ENCODE measurements around the gene WDR86. TPM values are rescaled to one million over a fixed set of nuclear protein-coding genes. Genes with fewer than 3 reads are reported as not detected.
A peak's percentile ranks its signal among the peaks of the same experiment; 100 is the strongest.

The WDR86 gene, protein sequence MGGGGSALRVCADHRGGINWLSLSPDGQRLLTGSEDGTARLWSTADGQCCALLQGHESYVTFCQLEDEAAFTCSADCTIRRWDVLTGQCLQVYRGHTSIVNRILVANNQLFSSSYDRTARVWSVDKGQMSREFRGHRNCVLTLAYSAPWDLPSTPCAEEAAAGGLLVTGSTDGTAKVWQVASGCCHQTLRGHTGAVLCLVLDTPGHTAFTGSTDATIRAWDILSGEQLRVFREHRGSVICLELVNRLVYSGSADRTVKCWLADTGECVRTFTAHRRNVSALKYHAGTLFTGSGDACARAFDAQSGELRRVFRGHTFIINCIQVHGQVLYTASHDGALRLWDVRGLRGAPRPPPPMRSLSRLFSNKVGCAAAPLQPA
- 1 to 10 TPM; 1.7 to 7.5 (median 4.6) TPM for polyA plus RNA-seq (ENCODE audit: insufficient read length in 10 of 10)
- long read RNA-seq, donor 1, result 0 reads
- long read RNA-seq, donor 2, partial matches to known transcripts, result 14 of 14 reads
- long read RNA-seq, donor 2, other reads (novel, unspliced or antisense), result 0 of 14 reads
- long read RNA-seq, donor 3, result 0 reads
- long read RNA-seq, donor 4, result 0 reads
- long read RNA-seq, donor 5, partial matches to known transcripts, result 0 of 2 reads
- long read RNA-seq, donor 5, other reads (novel, unspliced or antisense), result 0 of 2 reads
- long read RNA-seq, donor 6, partial matches to known transcripts, result 13 of 13 reads
- long read RNA-seq, donor 6, other reads (novel, unspliced or antisense), result 0 of 13 reads
- long read RNA-seq, donor 7, partial matches to known transcripts, result 6 of 6 reads
- long read RNA-seq, donor 7, other reads (novel, unspliced or antisense), result 0 of 6 reads
- long read RNA-seq, donor 8, partial matches to known transcripts, result 0 of 4 reads
- long read RNA-seq, donor 8, other reads (novel, unspliced or antisense), result 0 of 4 reads
- long read RNA-seq, donor 9, result 0 reads

DNA sequence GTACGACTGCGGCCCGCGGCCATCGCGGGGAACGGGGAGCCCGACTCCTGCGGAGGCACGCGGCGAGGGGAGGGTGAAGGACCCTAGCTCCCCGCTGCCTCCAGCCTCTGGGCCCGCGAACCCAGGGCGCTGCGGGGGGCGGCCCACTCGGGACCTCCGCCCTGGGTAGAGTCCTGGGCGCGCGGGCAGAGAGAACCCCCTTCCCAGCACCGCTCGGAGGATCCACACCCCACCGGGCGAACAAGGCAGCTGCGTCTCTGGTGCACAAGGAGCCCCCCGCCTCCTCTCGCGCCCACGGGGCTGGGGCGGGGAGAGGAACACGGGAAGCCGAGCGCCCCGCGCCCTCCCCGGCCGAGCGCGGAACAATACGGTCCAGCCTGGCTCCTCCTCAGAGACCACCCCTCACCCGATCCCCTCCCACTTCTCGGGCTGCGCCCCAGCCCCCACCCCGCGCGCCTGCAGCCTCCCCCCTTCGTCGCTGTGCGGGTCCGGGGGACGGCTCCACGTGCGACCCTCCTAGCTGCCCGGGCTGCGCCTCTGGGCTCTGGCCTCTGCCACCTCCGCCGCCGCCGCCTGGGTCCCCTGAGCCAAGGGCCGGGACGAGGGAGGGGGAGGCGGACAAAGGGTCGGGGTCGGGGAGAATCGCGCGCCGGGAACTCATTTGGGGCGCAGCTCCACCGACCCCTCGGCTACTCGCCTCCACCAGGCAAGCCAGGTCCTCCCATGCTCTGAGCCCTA lies at the start of gene WDR86:
Gene WDR86, minus strand, starts transcription at position 372 of the 738 bp plus-strand sequence. CDS start 449 bp downstream, outside the sequence.
- DNase-seq, result peak in 1 of 3 donors; percentile 70

DNA sequence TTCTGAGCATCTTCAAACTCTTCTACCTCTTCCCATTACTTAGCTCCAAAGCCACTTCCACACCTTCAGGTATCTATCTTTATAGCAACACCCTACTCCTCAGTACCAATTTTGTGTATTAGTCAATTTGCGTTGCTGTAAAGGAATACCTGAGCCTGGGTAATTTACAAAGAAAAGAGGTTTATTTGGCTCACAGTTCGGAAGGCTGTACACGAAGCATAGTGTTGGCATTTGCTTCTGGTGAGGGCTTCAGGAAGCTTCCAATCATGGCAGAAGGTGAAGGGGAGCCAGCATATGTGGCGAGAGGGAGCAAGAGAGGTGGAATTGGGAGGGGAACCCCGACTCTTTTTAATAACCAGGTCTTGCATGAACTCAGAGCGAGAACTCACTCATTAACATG lies 47.7 kb upstream of the WDR86 start:
- DNase-seq, result no peak

DNA sequence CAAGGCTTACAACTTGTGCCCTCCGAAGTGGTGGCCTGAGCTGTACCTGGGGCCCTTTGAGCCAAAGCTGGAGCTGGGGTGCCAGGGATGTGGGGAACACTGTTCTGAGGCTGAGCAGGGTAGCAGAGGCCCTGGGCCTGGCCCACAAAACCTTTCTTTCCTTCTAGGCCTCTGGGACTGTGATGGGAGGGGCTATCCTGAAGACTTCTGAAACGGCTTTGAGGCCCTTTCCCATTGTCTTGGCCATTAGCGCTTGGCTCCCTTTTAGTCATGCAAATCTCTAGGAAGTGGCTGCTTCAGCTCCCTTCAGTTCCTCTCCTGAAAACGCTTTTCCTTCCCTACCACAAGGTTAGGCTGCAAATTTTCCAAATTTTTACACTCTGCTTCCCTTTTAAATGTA lies 46.9 kb upstream of the WDR86 start:
- no peak for DNase-seq

DNA sequence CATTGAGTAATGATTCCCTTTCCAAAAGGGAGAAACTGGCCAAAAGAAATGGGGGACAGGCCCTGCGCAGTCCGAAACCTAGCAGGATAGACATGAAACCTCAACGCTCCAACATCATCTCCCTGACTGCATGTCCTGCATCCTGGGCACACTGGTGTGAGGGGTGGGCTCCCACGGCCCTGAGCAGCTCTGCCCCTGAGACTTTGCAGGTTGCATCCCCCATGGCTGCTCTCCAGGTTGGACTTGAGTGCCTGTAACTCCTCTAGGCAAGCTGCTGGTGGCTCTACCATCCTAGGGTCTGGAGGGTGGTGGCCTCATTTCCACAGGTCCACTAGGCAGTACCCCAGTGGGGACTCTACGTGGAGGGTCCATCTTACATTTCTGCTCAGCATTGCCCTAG lies 46.4 kb upstream of the WDR86 start:
- no peak for DNase-seq

DNA sequence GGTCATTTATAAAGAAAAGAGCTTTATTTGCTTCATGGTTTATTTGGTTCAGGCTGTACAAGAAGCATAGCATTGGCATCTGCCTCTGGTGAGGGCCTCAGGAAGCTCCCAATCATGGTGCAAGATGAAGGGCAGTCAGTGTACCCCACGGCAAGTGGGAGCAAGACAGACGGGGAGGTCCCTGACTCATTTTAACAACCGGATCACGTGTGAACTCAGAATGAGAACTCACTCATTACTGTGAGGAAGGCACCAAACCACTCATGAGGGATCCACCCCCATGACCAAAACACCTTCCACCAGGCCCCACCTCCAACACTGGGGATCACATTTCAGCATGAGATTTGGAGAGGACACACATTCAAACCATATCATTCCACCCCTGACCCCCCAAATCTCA lies 45.9 kb upstream of the WDR86 start:
- no peak for DNase-seq

DNA sequence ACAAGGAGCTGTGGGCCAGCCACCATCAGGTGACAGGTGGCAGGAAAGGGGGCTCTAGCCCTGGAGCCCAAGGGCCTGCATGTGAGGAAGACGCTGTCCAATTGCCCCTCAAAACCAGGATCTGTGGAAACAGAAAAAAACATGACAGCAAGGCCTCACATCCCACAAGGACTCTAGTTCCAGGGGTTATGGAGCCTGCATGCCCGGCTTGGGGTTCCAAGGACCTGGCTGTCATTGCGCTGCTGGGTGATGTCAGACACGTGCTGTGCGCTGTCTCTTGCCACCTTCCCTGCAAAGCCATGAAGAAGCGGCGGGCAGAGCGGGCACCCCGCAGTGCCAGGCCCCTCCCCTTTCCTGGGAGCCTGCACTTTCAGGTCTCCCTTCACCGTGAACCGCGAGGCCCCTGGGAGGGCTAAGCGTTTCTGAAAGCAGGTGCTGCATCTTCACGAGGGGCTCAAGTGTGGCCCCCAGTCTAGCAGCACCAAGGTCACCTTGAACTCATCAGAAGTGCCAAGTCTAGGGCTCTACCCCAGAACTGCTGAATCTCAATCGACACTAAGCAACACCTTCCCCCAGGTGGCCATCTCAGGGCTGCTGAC lies 45.2 kb upstream of the WDR86 start:
- no peak for DNase-seq

DNA sequence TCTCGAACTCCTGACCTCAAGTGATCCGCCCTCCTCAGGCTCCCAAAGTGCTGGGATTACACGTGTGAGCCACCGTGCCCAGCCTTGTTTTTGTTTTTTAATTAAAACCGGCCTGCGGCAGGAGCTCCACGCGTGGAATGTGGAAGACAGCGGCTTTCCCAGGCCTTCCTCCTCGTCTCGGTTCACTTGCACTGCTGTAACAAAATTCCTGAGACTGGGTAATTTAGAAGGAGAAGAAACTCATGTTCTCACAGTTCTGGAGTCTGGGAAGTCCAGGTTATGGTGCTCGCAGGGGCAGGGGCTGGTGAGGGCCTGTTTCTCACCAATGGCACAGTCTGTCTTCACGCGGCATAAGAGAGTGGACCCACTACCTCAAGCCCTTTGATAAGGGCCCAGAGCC lies 44.5 kb upstream of the WDR86 start:
- no peak for DNase-seq

DNA sequence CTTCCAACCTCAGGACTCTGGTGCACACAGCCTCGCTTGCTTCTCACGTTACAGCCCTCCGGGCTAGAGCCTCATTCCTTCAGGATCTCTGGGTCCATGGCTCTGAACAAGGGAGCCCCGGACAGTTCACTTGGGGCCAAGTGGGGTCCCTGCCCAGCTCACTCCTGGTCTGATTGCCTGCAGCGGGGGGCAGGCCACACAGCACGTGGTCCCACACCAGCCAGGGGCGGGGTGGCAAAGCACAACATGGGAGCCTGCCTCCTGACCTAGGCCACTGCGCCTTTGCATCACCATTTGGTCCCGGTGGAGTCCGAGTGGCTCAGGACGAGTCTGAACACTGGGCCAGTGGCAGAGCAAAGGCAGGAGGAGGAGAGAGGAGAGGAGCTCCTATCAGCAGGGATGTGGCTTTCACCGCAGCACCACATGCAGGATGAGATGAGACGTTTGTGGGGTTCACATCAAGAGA lies 43.5 kb upstream of the WDR86 start:
- no peak for DNase-seq

DNA sequence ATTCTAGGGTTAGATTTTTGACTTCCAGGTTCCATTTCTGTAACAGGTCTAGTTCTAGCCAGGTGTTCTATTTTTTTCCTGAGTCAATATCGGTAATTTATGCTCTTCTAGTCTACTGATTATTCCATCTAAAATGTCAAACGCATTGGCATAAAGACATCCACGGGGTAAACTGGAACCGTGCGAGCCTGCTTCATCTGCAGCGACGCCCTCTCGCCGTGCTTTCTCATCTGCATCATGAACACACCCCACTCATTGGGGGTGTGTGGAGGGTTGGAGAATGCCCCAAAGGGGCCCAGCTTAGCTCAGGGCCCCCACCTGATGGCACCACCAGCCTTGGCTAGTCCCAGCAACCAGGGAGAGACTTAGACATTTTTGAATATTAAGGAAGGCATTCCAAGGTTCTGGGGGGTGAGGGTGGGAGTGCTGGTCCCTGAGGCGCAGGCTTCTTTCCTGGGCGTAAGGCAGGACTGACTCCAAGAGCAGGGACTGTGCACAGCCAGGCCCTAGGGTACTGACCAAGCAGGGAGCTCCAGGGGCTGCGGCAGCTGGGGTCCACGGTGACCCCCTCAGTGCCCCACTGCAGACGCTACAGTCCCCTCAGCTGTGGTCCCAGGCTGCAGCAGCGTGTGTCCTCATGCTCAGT lies 43.0 kb upstream of the WDR86 start:
- no peak for DNase-seq

DNA sequence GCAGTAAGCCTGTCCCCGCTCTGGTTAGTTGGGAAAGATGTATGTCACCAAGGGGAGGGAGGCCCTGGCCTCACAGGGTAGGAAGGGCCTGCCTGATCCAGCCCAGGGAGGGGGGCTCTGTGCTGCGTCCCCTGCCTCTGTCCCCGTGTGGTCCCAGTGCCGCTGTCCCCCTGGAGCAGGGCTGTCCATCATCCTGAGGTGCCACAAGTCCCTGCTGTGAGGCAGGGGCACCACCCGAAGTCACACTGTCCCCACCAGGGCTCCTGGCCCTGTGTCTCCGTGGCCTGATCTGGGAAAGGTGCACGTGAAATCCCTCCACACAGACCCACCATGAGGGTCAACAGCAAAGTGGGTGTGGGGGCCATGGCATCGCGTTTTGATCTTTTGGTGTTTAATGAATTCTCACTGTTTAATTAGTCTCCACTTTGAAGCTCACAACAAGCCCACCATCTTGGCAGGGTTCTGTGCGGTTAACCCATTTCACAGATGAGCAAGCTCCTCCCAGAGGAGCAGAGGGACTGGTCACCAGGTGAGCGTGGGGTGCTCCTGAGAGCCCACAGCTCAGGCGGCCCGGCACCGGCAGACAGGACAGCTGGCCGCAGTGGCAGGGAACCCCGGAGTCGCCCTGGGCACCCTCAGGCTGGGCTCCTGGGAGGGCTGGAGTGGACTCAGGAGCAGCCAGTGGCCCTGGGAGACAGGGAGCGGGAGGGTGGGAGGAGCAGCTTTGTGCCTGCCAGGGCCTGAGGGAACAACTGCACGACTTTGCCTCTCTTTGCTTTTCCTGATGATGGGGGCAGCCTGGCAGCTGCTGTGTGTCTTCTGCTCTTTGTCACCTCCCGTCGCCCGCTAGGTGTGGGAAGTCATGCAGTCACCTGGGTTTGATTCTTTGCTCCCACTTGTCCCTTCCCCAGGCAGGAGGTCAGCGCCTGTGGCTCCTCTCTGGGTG lies 42.1 kb upstream of the WDR86 start:
- no peak for DNase-seq

DNA sequence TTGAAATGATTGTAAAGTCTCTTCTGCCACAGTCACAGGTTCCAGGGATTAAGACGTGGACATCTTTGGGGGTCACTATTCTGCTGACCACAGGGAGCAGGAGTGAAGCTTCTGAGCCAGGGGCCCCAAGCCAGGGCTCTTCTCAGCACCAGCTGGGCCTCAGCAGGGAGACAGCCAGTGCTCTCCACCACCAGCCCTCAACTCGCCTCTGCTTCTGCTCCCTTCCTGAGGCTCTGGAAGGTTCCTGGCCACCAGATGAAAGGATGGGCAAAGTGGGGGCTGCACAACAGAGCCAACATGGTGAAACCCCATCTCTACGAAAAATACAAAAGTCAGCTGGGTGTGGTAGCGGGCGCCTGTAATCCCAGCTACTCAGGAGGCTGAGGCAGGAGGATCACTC lies 41.3 kb upstream of the WDR86 start:
- DNase-seq, result no peak

DNA sequence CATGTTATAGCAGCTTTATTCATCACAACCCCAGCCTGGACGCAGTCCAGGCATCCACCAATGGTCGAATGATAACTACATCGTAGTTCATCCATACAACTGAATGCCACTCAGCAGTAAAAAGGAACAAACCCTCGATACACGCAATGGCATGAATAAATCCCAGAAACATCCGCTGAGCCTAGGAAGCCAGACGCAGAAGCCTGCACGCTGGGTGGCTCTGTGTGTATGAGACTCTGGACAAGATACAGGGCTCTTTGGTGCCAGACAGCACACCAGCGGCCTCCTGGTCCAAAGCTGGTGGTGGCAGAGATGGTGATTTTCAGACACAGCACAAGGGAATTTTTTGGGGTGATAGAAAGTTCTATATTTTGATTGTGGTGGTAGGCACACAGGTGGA lies 40.2 kb upstream of the WDR86 start:
- no peak for DNase-seq

DNA sequence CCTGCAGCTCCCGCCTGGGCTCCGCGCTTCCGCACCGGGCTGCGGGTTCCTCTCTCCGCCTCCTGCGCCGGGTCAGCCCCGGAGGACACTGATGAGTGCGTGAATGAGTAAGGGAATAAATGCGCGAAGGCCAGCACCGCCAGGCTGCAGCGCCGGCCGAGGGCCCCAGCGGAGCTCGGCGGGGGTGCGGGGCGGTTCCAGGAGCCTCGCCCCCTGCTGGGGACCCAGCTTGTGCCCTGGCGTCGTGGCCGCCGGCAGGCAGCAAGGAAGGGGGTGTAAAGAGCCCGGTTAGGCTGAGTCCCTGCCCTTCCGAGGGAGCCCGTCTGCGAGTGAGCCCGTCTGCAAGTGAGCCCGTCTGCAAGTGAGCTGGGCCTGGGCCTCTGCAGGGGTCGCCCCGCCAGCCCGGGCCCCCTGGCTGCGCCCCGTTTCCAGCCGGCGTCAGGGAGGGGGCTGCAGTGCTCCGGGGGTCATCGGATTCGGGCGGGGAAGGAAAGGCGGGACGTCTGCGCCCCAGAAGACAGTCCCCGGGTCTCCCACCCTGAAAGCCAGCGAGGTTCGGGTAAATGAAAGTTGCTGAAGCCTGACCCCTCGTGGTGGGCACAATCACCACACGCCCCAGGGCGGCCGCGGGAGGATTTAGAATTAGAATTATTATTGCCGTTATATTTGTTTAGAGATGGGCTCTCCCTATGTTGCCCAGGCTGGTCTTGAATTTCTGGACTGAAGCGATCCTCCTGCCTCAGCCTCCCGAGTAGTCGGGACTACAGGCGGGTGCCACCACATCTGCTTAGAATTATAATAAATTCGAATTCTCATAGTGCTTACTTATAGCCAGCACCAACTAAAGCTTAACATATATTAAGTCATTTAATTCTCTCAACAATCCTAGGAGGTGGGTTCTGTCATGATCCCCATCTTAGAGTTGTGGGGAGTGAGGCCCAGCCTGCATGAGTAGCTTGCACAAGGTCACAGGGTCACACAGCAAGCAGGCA lies 38.7 kb upstream of the WDR86 start:
- DNase-seq, result peak; percentile 49 to 91 (median 74)

DNA sequence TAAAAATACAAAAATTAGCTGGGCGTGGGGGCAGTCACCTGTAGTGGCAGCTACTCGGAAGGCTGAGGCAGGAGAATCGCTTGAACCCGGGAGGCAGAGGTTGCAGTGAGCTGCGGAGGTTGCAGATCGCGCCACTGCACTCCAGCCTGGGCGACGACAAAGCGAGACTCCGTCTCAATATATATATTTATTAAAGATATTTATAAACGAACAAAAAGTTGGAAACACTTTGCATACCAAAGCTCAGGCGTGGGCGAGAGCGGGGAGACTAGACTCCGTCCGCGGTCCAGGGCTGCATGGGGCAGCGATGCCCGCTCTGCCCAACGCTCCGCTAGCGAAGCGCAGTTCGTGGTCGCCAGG lies 38.0 kb upstream of the WDR86 start:
- no peak for DNase-seq

DNA sequence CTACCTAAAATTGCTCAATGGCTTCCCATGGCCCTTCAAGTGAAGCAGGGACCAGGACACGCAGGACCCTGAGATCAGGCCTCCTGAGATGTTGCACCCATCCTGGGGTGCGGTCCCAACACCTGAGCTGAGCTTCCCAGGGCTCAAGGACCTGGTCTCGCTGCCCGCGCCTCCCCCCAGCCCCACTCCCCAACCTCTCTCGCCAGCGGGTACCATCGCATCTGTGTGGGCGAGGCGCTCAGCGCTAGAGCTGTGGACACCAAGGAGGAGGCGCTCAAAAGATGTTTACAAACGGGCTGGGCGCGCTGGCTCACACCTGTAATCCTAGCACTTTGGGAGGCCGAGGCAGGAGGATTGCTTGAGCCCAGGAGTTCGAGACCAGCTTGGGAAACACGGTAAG lies 37.5 kb upstream of the WDR86 start:
- DNase-seq, result no peak

DNA sequence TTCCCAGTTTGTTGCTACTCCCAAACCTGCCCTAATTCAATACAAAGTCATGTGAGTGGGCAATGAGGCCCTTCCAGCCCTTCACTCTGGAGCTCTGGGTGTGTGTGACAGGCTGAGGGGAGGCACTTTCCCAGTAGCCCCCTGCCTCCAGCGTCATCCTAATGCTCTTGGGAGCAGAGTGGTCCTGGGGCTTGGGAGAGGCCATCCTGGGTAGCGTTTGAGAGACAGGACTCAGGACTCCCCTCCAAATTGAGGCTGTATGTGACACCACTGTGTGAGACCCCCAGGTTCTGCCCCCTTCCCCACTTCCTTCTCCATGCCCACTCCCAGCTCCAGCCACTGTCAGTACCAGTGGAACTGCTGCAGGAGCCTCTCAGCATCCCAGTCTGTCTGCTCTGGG lies 36.6 kb upstream of the WDR86 start:
- DNase-seq, result no peak

DNA sequence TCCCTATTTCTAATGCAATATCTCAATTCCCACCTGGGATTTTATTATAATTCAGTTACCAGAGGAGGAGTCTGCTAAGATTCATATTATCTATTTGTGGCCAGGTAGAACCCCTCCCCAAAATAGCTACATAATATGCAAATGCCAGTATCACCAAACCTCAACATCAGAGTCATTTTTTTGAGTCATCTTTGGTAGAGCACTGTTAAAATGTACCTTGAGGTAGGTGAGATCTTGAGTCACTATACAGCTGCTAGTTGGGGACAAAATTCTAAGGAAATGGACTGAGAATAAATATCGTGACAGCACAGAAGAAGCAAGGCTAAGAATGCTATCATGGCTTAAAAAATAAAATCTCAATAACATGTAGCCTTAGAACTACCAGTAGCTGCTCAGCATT lies 34.8 kb upstream of the WDR86 start:
- no peak for DNase-seq

DNA sequence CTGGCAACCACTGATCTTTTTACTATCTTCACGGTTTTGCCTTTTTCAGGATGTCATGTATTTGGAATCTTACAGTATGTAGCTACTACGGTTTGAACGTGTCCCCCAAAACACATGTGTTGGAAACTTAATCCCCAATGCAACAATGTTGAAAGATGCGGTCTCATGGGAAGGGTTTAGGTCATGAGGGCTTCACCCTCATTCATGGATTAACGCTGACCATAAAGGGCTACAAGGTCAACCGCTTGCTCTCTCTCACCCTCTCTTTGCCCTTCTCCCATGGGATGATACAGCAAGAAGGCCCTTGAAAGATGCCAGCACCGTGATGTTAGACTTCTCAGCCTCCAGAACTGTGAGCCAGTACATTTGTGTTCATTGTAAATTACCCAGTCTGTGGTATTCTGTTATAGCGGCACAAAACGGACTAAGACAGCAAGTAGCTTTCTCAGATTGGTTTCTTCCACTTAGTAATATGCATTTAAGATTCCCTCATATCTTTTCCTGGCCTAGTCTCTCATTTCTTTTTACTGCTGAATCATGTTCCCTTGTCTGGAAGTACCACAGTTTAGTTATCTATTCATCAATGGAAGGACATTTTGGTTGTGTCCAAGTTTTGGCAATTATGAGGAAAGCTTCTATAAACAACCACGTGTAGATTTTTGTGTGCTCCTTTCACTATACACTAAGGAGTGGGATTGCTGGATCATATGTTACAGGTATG lies 33.1 kb upstream of the WDR86 start:
- DNase-seq, result peak in 1 of 3 donors; percentile 25

Measured in muscle of back (tissue), 13 donors.